Neural progenitor cell (in vitro differentiated cells): ENCODE data around the gene BCR.

Experiments used
- EZH2 ChIP-seq: fragments of 200-600 bp; sonication (generic); IDR thresholded peaks from 2 replicates; pipeline ENCODE4 v1.6.1; 2017; ENCODE audit warnings: antibody characterized with exemption, mild to moderate bottlenecking, moderate library complexity
- EZH2phosphoT487 ChIP-seq: fragments of 200-600 bp; sonication (generic); IDR thresholded peaks from 2 replicates; pipeline ENCODE4 v1.6.1; 2017; ENCODE audit warnings: antibody characterized with exemption
- TF ChIP-seq, protein P1 (sequence below): fragments of 200-600 bp; sonication (generic); IDR thresholded peaks from 2 replicates; pipeline ENCODE4 v1.5.1; 2017; ENCODE audit warnings: antibody characterized with exemption, mild to moderate bottlenecking

GRCh38 chr22:23243859-23244689 is 63.8 kb downstream of the BCR start:
- TF ChIP-seq, protein P1, sequence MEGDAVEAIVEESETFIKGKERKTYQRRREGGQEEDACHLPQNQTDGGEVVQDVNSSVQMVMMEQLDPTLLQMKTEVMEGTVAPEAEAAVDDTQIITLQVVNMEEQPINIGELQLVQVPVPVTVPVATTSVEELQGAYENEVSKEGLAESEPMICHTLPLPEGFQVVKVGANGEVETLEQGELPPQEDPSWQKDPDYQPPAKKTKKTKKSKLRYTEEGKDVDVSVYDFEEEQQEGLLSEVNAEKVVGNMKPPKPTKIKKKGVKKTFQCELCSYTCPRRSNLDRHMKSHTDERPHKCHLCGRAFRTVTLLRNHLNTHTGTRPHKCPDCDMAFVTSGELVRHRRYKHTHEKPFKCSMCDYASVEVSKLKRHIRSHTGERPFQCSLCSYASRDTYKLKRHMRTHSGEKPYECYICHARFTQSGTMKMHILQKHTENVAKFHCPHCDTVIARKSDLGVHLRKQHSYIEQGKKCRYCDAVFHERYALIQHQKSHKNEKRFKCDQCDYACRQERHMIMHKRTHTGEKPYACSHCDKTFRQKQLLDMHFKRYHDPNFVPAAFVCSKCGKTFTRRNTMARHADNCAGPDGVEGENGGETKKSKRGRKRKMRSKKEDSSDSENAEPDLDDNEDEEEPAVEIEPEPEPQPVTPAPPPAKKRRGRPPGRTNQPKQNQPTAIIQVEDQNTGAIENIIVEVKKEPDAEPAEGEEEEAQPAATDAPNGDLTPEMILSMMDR, result no peak
- TF ChIP-seq EZH2 (no peak), EZH2phosphoT487 (no peak)
